Coronary artery (tissue), 2 donors: ENCODE results near the gene NOC2L.
A peak's percentile ranks its signal among the peaks of the same experiment; 100 is the strongest.

Source experiments
- DNase-seq: peaks from one replicate; pipeline ENCODE4 v3.0.0-alpha.2; 2017; ENCODE audit warnings: low spot score
- H3K27ac ChIP-seq, 2 donors: fragments of 200-600 bp; sonication (generic); one replicate each; pipeline ENCODE4 v1.5.1; 2016 to 2019
- H3K4me3 ChIP-seq: fragments of 200-600 bp; sonication (generic); 2 replicates; pipeline ENCODE4 v1.5.1; 2016; ENCODE audit warnings: mild to moderate bottlenecking, moderate library complexity
- CTCF ChIP-seq: fragments of 200-600 bp; sonication (generic); IDR thresholded peaks from one replicate; pipeline ENCODE4 v1.5.1; 2019; ENCODE audit warnings: antibody characterized with exemption

Gene NOC2L

GRCh38 chr1:921011-921837 is 37.8 kb downstream of the NOC2L start:
- no peak for DNase-seq
- peak; percentile 59 for TF ChIP-seq CTCF
- peak overlapping the region; percentile 35 for H3K4me3 ChIP-seq
- no peak overlapping the region for H3K27ac ChIP-seq

GRCh38 chr1:920521-920920 is 38.5 kb downstream of the NOC2L start:
- H3K27ac ChIP-seq = no peak overlapping the region
- H3K4me3 ChIP-seq = peak overlapping the region; percentile 35
- DNase-seq = no peak
- no peak for TF ChIP-seq CTCF

- no peak for TF ChIP-seq CTCF
- no peak for DNase-seq
- Histone ChIP-seq H3K4me3 (no peak overlapping the region), H3K27ac (no peak overlapping the region)
These were observed 39.0 kb downstream of the NOC2L start for GRCh38 chr1:920010-920409.

- no peak for DNase-seq
- H3K4me3 ChIP-seq = no peak overlapping the region
- H3K27ac ChIP-seq = no peak overlapping the region
- no peak for TF ChIP-seq CTCF
These were observed 39.7 kb downstream of the NOC2L start for GRCh38 chr1:919271-919872.

- H3K27ac ChIP-seq = no peak overlapping the region
- no peak for DNase-seq
- H3K4me3 ChIP-seq = no peak overlapping the region
- TF ChIP-seq CTCF = no peak
These were observed 40.2 kb downstream of the NOC2L start for GRCh38 chr1:918843-919242.

GRCh38 chr1:918353-918752 is 40.7 kb downstream of the NOC2L start:
- no peak for DNase-seq
- Histone ChIP-seq H3K4me3 (no peak overlapping the region), H3K27ac (no peak overlapping the region)
- TF ChIP-seq CTCF = no peak
